Ovary (tissue), 9 donors: ENCODE data around the gene SHC4. TPM values are rescaled to one million over a fixed set of nuclear protein-coding genes. Genes with fewer than 3 reads are reported as not detected.

Experiments
- DNase-seq, 5 donors: peaks; one replicate each; pipeline ENCODE4 v3.0.0-alpha.2; 2019 to 2020
- H3K27ac ChIP-seq, 2 donors: fragments of 200-600 bp; one replicate each; pipeline versions ENCODE4 v1.5.1 to v1.8.0; 2019 to 2022
- H3K27me3 ChIP-seq: fragments of 200-600 bp; one replicate; pipeline ENCODE4 v1.8.0; 2022
- H3K36me3 ChIP-seq: fragments of 200-600 bp; sonication (generic); one replicate; pipeline ENCODE4 v1.5.1; 2019
- H3K4me1 ChIP-seq: one replicate; pipeline ENCODE4 v1.8.1; 2013; ENCODE audit warnings: mild to moderate bottlenecking, moderate library complexity; ENCODE audit not compliant: insufficient read depth
- H3K4me3 ChIP-seq: fragments of 200-600 bp; sonication (generic); one replicate; pipeline ENCODE4 v1.5.1; 2017
- H3K9me3 ChIP-seq, 2 donors: fragments of 200-600 bp in 1 of 2; sonication (generic) in 1 of 2; one replicate each; pipeline versions ENCODE4 v1.5.1 to v1.8.1; 2013 to 2019; ENCODE audit warnings: mild to moderate bottlenecking in 1 of 2, moderate library complexity in 1 of 2
- CTCF ChIP-seq, 3 donors: fragments of 450-650 bp in 2 of 3; fragments of 200-600 bp in 1 of 3; IDR thresholded peaks; one replicate each; pipeline versions ENCODE4 v1.5.1 to v1.8.0; 2016 to 2022; ENCODE audit warnings: antibody characterized with exemption in 3 of 3, mild to moderate bottlenecking in 1 of 3
- EP300 ChIP-seq: sonication (generic); formaldehyde crosslinking; IDR thresholded peaks from one replicate; pipeline ENCODE4 v1.6.1; 2017; ENCODE audit warnings: antibody characterized with exemption
- POLR2A ChIP-seq: fragments of 450-650 bp; IDR thresholded peaks from one replicate; pipeline ENCODE4 v1.6.1; 2017; ENCODE audit warnings: antibody characterized with exemption, mild to moderate bottlenecking, moderate library complexity
- WGBS, 3 donors: extraction: QIAGEN DNeasy Blood & Tissue Kit in 1 of 3; methylation state at CpG; one replicate each; pipeline versions ENCODE4 v1.1.5 to v1.1.7; 2013 to 2017; 5-methylcytosine and 5-hydroxymethylcytosine counted together
- intact Hi-C, 4 donors: fragments of 100-400 bp; cut with DNase I; formaldehyde crosslinking; loops; one replicate each; pipeline versions ENCODE4 v1.11.0 to v1.15.1; 2022 to 2023
- polyA plus RNA-seq, 2 donors: library from polyadenylated mRNA; stranded (reverse); fragments of 200-250 nt in 1 of 2; fragments of 350-450 nt in 1 of 2; fragmentation: Illumina TruSeq in 1 of 2; extraction: RNeasy Lipid Tissue Mini Kit (QIAGEN cat#74804) in 1 of 2; gene quantifications; one replicate each; pipeline ENCODE4 v1.2.3, GENCODE V29; 2013 to 2014
- total RNA-seq, 7 donors: library from RNA; depleted of rRNA in 2 of 7; stranded (reverse); fragments of >200 nt in 2 of 7; fragmentation: NEBNext Ultra II Directional in 3 of 7; extraction: Animal tissue kit (Norgen Biotek cat#: 25700) in 3 of 7; gene quantifications; one replicate each; pipeline versions ENCODE4 v1.1.0 to v1.2.4, GENCODE V29; 2016 to 2023
- donor health status: DM: no; HTN: no; CAD: no; lungs with moderate emphysema.
- donor health status: DM: no; HTN: no; CAD: no.
- donor health status: Bipolar disorder and iron deficiency.
- donor health status: DM: yes; HTN: yes; CAD: no.
- donor health status: DM: no; HTN: no; CAD: no.
- donor health status: DM: yes; HTN: yes; CAD: no.

The SHC4 gene
- total and polyA plus RNA-seq, 9 donors: 0.10 to 1.8 (median 0.35) TPM

DNA sequence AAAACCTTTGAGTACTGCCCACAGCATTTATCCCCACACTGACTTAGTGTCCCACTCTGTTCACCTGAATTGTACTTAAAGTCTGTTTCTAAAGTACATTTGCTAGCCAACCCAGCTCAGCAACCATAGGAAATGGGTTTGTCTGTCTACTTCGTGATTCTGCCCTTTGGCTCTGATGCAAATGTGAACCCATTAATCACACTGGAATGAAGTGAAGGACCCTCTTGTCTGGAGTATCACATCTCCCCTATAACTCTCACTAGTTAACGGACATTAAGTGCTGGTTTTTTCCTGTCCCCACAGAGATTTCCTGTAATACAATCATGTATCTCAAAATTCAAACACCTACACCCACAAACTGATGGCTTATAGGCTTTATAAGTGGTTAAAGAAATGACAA, 65.3 kb downstream of the SHC4 start:
- Histone ChIP-seq H3K4me3 (no peak overlapping the region), H3K4me1 (no peaks in the 10 kb centered on the region), H3K9me3 (no peaks in the 10 kb centered on the region), H3K27ac (no peak overlapping the region), H3K27me3 (no peaks in the 10 kb centered on the region), H3K36me3 (no peaks in the 10 kb centered on the region)
- no peak for DNase-seq
- TF ChIP-seq EP300 (no peak), CTCF (IDR thresholded peaks at IDR 0.05) (no peak), POLR2A (no peak)
- intact Hi-C loops: no loop called here
- whole genome bisulfite sequencing, 3 donors: 77 to 86% (median 80%) methylated on average over 2 of the region's 2 CpGs

- no peak overlapping the region for H3K27ac ChIP-seq
- TF ChIP-seq POLR2A (no peak), CTCF (IDR thresholded peaks at IDR 0.05) (no peak), EP300 (no peak)
- intact Hi-C loops: no loop called here
- no peaks in the 10 kb centered on the region for H3K9me3 ChIP-seq
- H3K4me3 ChIP-seq: no peak overlapping the region
- H3K36me3 ChIP-seq: no peaks in the 10 kb centered on the region
- WGBS, 3 donors: 71 to 77% (median 76%) methylated on average over 4 of the region's 4 CpGs
- no peak for DNase-seq
- H3K4me1 ChIP-seq: no peaks in the 10 kb centered on the region
- H3K27me3 ChIP-seq: no peaks in the 10 kb centered on the region
Measured at GRCh38 chr15:48898032-48898431, 65.7 kb downstream of the SHC4 start.

DNA sequence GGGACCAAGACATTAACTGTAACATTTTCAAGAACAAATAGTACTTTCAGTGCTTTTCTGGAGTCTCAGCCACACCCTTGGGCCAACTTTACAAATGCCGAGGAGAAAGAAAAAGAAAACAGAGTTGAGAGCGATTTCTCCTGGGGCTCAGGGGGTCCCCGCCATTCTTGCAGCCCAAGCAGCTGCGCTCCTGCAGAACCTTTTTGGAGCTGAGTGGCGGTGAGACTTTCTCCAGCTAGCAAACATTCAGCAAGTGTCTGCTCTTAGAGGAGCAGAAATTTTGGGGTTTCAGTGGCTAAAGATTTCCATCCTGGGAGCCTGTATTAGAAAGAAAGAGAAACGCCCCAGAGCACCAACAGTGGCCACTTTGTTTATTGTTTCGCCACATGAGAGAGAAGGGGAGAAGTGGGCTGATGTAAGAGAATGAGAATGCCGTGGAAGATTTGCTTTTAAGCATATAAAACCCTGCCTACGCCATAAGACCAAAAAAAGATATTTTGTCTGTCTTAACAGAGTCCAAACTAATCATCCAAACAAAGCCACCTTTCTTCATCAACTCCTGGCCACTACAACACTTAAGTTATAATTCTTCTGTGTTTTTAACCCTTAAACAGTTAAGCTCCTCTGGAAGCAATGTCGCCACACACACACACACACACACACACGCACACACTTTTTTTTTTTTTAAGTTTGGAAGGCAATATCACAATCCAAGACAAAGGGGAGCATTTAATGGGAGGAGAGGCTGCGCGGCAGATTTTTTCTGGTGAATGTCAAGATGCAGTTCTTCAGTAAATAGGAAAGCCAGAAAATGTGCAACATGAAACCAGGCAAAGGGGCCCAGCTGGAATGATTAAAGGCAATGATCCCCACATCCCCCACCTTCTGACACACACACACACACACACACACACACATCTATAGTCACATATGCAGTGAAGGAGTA, 66.6 kb downstream of the SHC4 start:
- 9 to 21% (median 13%) methylated on average over 13 of the region's 13 CpGs for WGBS, 3 donors
- no peaks in the 10 kb centered on the region for H3K36me3 ChIP-seq
- no peak for DNase-seq

GRCh38 chr15:48893311-48893710, 70.4 kb downstream of the SHC4 start:
- intact Hi-C loops: no loop called here
- WGBS, 3 donors: 63 to 79% (median 71%) methylated on average over 3 of the region's 3 CpGs
- Histone ChIP-seq H3K4me1 (no peaks in the 10 kb centered on the region), H3K27me3 (no peaks in the 10 kb centered on the region), H3K36me3 (no peaks in the 10 kb centered on the region), H3K9me3 (no peaks in the 10 kb centered on the region), H3K4me3 (no peak overlapping the region), H3K27ac (no peak overlapping the region)
- no peak for DNase-seq
- TF ChIP-seq EP300 (no peak), CTCF (IDR thresholded peaks at IDR 0.05) (no peak), POLR2A (no peak)

More for the DNA sequence above, 66.6 kb downstream of the SHC4 start:
- Histone ChIP-seq H3K27me3 (no peaks in the 10 kb centered on the region), H3K4me1 (no peaks in the 10 kb centered on the region), H3K27ac (peak overlapping the region in 1 of 2 donors; percentile 28), H3K4me3 (no peak overlapping the region), H3K9me3 (no peaks in the 10 kb centered on the region)
- intact Hi-C loops: no loop called here
- TF ChIP-seq EP300: no peak
- no peak for TF ChIP-seq CTCF (IDR thresholded peaks at IDR 0.05)
- TF ChIP-seq POLR2A: no peak
